GM19455 (cell line): ENCODE measurements around the gene KRTAP10-2.
"Not testable (repeated sequence)": the region's sequence is repeated elsewhere in the genome, so short reads cannot be mapped to it uniquely, and the experiment has no call there.

Experiments
- ATAC-seq: cut with Tn5 transposase; IDR thresholded peaks from one replicate; pipeline ENCODE4 v1.9.1; 2021; ENCODE audit not compliant: unreplicated experiment

KRTAP10-2 gene

GRCh38 chr21:44503006-44503889 is 48.1 kb downstream of the KRTAP10-2 start:
- ATAC-seq = not testable (repeated sequence)

GRCh38 chr21:44502171-44502958 is 48.9 kb downstream of the KRTAP10-2 start:
- no peak for ATAC-seq
